ENCODE measurements around the gene POLR2C. TPM values are rescaled to one million over a fixed set of nuclear protein-coding genes. Genes with fewer than 3 reads are reported as not detected.
"Not testable (repeated sequence)": the region's sequence is repeated elsewhere in the genome, so short reads cannot be mapped to it uniquely, and the experiment has no call there.

The POLR2C gene
- total and polyA plus RNA-seq, 10 donors: 23.2 to 75.6 (median 49.0) TPM

- H3K27me3 ChIP-seq (replicated peaks in 1 of 7): no peaks in the 10 kb centered on the region
- TF ChIP-seq CTCF (IDR thresholded peaks at IDR 0.05 in 8 of 11, conservative IDR thresholded peaks at IDR 0.05 in 3 of 11) (no peak), POLR2A (IDR thresholded peaks at IDR 0.05) (no peak), POLR2AphosphoS5 (IDR thresholded peaks at IDR 0.05) (no peak)
- no peak for DNase-seq
- no peaks in the 10 kb centered on the region for H3K4me1 ChIP-seq
- no peak overlapping the region for H3K27ac ChIP-seq
- H3K36me3 ChIP-seq: peaks cover 3 to 100% (median 90%) of the 10 kb centered on the region in 6 donors
- WGBS, 5 donors: 89 to 96% (median 93%) methylated on average over 5 of the region's 5 CpGs
- no peak overlapping the region for H3K4me3 ChIP-seq
- intact Hi-C loops (cut with DNase I; ENCODE audit: low total_unique reads): no loop called here
- H3K9me3 ChIP-seq: no peaks in the 10 kb centered on the region
These were observed 31.5 kb upstream of the POLR2C start for GRCh38 chr16:57430955-57431354.

- 83 to 100% (median 95%) methylated on average over 2 of the region's 2 CpGs for WGBS, 5 donors
These were observed 30.0 kb upstream of the POLR2C start for GRCh38 chr16:57432505-57432904.

GRCh38 chr16:57432989-57433388 lies 29.5 kb upstream of the POLR2C start:
- peaks cover 3 to 100% (median 86%) of the 10 kb centered on the region in 6 donors for H3K36me3 ChIP-seq
- no peak overlapping the region for H3K4me3 ChIP-seq
- no peak for TF ChIP-seq POLR2A (IDR thresholded peaks at IDR 0.05)
- TF ChIP-seq POLR2AphosphoS5 (IDR thresholded peaks at IDR 0.05): no peak
- no peaks in the 10 kb centered on the region for H3K9me3 ChIP-seq
- WGBS, 5 donors: 79 to 93% (median 88%) methylated on average over 3 of the region's 3 CpGs
- H3K4me1 ChIP-seq: no peaks in the 10 kb centered on the region
- DNase-seq: no peak
- intact Hi-C loops (cut with DNase I; ENCODE audit: low total_unique reads): no loop called here
- no peaks in the 10 kb centered on the region for H3K27me3 ChIP-seq (replicated peaks in 1 of 7)
- H3K27ac ChIP-seq: peak overlapping the region in 1 of 8 donors; percentile 28

More at GRCh38 chr16:57432505-57432904, 30.0 kb upstream of the POLR2C start:
- H3K36me3 ChIP-seq: peaks cover 3 to 100% (median 88%) of the 10 kb centered on the region in 6 donors
- no peak for TF ChIP-seq POLR2AphosphoS5 (IDR thresholded peaks at IDR 0.05)
- TF ChIP-seq POLR2A (IDR thresholded peaks at IDR 0.05): no peak
- no peak for TF ChIP-seq CTCF (IDR thresholded peaks at IDR 0.05 in 8 of 11, conservative IDR thresholded peaks at IDR 0.05 in 3 of 11)
- no peak overlapping the region for H3K4me3 ChIP-seq
- DNase-seq: no peak
- H3K9me3 ChIP-seq: no peaks in the 10 kb centered on the region
- H3K4me1 ChIP-seq: no peaks in the 10 kb centered on the region
- H3K27ac ChIP-seq: peak overlapping the region in 1 of 8 donors; percentile 28
- intact Hi-C loops (cut with DNase I; ENCODE audit: low total_unique reads): no loop called here
- no peaks in the 10 kb centered on the region for H3K27me3 ChIP-seq (replicated peaks in 1 of 7)

GRCh38 chr16:57434003-57434402 lies 28.5 kb upstream of the POLR2C start:
- no peaks in the 10 kb centered on the region for H3K9me3 ChIP-seq
- 83 to 95% (median 90%) methylated on average over 2 of the region's 2 CpGs for WGBS, 5 donors
- no peaks in the 10 kb centered on the region for H3K4me1 ChIP-seq
- H3K4me3 ChIP-seq: no peak overlapping the region
- no peaks in the 10 kb centered on the region for H3K27me3 ChIP-seq (replicated peaks in 1 of 7)
- intact Hi-C loops (cut with DNase I; ENCODE audit: low total_unique reads): no loop called here
- no peak for TF ChIP-seq CTCF (IDR thresholded peaks at IDR 0.05 in 8 of 11, conservative IDR thresholded peaks at IDR 0.05 in 3 of 11)
- no peak for TF ChIP-seq POLR2AphosphoS5 (IDR thresholded peaks at IDR 0.05)
- TF ChIP-seq POLR2A (IDR thresholded peaks at IDR 0.05): no peak
- no peak for DNase-seq
- H3K27ac ChIP-seq: peak overlapping the region in 1 of 8 donors; percentile 16
- peaks cover 3 to 100% (median 84%) of the 10 kb centered on the region in 6 donors for H3K36me3 ChIP-seq

GRCh38 chr16:57435838-57436237 lies 26.6 kb upstream of the POLR2C start:
- Histone ChIP-seq H3K4me1 (no peaks in the 10 kb centered on the region), H3K27ac (no peak overlapping the region), H3K36me3 (peaks cover 3 to 100% (median 86%) of the 10 kb centered on the region in 6 donors), H3K9me3 (peaks cover 0 to 18% (median 15%) of the 10 kb centered on the region in 8 donors), H3K27me3 (replicated peaks in 1 of 7) (no peaks in the 10 kb centered on the region), H3K4me3 (no peak overlapping the region)
- no peak for TF ChIP-seq POLR2A (IDR thresholded peaks at IDR 0.05)
- TF ChIP-seq POLR2AphosphoS5 (IDR thresholded peaks at IDR 0.05): no peak
- TF ChIP-seq CTCF (IDR thresholded peaks at IDR 0.05 in 8 of 11, conservative IDR thresholded peaks at IDR 0.05 in 3 of 11): no peak
- intact Hi-C loops (cut with DNase I; ENCODE audit: low total_unique reads): no loop called here
- DNase-seq: no peak
- 73 to 100% (median 95%) methylated on average over 1 of the region's 1 CpG for WGBS, 5 donors

GRCh38 chr16:57439947-57440346 lies 22.5 kb upstream of the POLR2C start:
- intact Hi-C loops (cut with DNase I; ENCODE audit: low total_unique reads); H3K27ac ChIP-seq; H3K4me3 ChIP-seq; H3K27me3 ChIP-seq (replicated peaks in 1 of 7); H3K4me1 ChIP-seq; DNase-seq: not testable (repeated sequence)
- WGBS, 5 donors: 95 to 98% (median 98%) methylated on average over 8 of the region's 8 CpGs
- Histone ChIP-seq H3K36me3 (peaks cover 0 to 74% (median 45%) of the 10 kb centered on the region in 6 donors), H3K9me3 (peaks cover 0 to 23% (median 18%) of the 10 kb centered on the region in 8 donors)

- intact Hi-C loops (cut with DNase I; ENCODE audit: low total_unique reads); H3K27ac ChIP-seq; DNase-seq; H3K4me3 ChIP-seq; H3K27me3 ChIP-seq (replicated peaks in 1 of 7): not testable (repeated sequence)
- Histone ChIP-seq H3K36me3 (peaks cover 0 to 68% (median 40%) of the 10 kb centered on the region in 6 donors), H3K4me1 (peaks cover 0 to 10% (median 5%) of the 10 kb centered on the region in 6 donors), H3K9me3 (peaks cover 0 to 23% (median 18%) of the 10 kb centered on the region in 8 donors)
- WGBS, 5 donors: 74 to 98% (median 96%) methylated on average over 8 of the region's 8 CpGs
These were observed 21.9 kb upstream of the POLR2C start for GRCh38 chr16:57440551-57440950.

Measured in spleen (tissue), 11 donors.